Measurements from ENCODE around the gene NFIC. TPM values are rescaled to one million over a fixed set of nuclear protein-coding genes. Genes with fewer than 3 reads are reported as not detected.
"Not testable (repeated sequence)": the region's sequence is repeated elsewhere in the genome, so short reads cannot be mapped to it uniquely, and the experiment has no call there.

NFIC gene
- total RNA-seq, 1 donor from 2014 or later: 38.3 TPM

- Histone ChIP-seq H3K9me3 (ENCODE audit: insufficient read depth, low read depth, low read length) (no peaks in the 10 kb centered on the region), H4K20me1 (ENCODE audit: insufficient read depth, low read length) (peaks cover 41% of the 10 kb centered on the region), H3K27me3 (ENCODE audit: insufficient read depth, low read length) (no peaks in the 10 kb centered on the region), H3K36me3 (ENCODE audit: insufficient read depth, low read length) (peaks cover 9% of the 10 kb centered on the region), H3K27ac (ENCODE audit: low read depth, low read length) (no peak overlapping the region), H3K4me2 (ENCODE audit: low read length) (peak overlapping the region; percentile 58), H3K79me2 (ENCODE audit: insufficient read depth, low read length) (peaks cover 43% of the 10 kb centered on the region), H3K4me3 (ENCODE audit: insufficient read depth, low read depth, low read length) (no peak overlapping the region), H2AFZ (ENCODE audit: low read depth, low read length) (no peak overlapping the region), H3K9ac (ENCODE audit: low read length) (no peak overlapping the region), H3K4me1 (ENCODE audit: insufficient read depth, low read length) (peaks cover 10% of the 10 kb centered on the region)
- peaks cover 10% of the 10 kb centered on the region for H3K4me1 Mint-ChIP-seq (ENCODE audit: low read depth, unreplicated experiment)
- TF ChIP-seq CTCF (IDR thresholded peaks at IDR 0.05; ENCODE audit: insufficient read depth, low read depth, low read length) (no peak), EZH2 (IDR thresholded peaks at IDR 0.05; ENCODE audit: insufficient read depth, low read length) (no peak)
- H3K4me3 Mint-ChIP-seq (ENCODE audit: unreplicated experiment): no peak overlapping the region
- H3K27ac Mint-ChIP-seq (ENCODE audit: unreplicated experiment): no peak overlapping the region
- no peaks in the 10 kb centered on the region for H3K27me3 Mint-ChIP-seq (ENCODE audit: low read depth, unreplicated experiment)
- no peaks in the 10 kb centered on the region for H3K9me3 Mint-ChIP-seq (ENCODE audit: unreplicated experiment)
- DNase-seq (ENCODE audit: low read depth): no peak
- FAIRE-seq: peak; percentile 50
- H3K36me3 Mint-ChIP-seq (ENCODE audit: low read depth, unreplicated experiment): peaks cover 7% of the 10 kb centered on the region
Measured at GRCh38 chr19:3444695-3445234, 78.4 kb downstream of the NFIC start.

- Histone ChIP-seq H3K4me1 (ENCODE audit: insufficient read depth, low read length) (peaks cover 20% of the 10 kb centered on the region), H3K79me2 (ENCODE audit: insufficient read depth, low read length) (peaks cover 34% of the 10 kb centered on the region), H4K20me1 (ENCODE audit: insufficient read depth, low read length) (peaks cover 42% of the 10 kb centered on the region)
- Mint-ChIP-seq H3K4me1 (ENCODE audit: low read depth, unreplicated experiment) (peaks cover 19% of the 10 kb centered on the region), H3K36me3 (ENCODE audit: low read depth, unreplicated experiment) (peaks cover 11% of the 10 kb centered on the region)
- not testable (repeated sequence) for H3K9me3 Mint-ChIP-seq (ENCODE audit: unreplicated experiment); H3K4me2 ChIP-seq (ENCODE audit: low read length); H2AFZ ChIP-seq (ENCODE audit: low read depth, low read length); H3K27ac ChIP-seq (ENCODE audit: low read depth, low read length); H3K4me3 Mint-ChIP-seq (ENCODE audit: unreplicated experiment); H3K36me3 ChIP-seq (ENCODE audit: insufficient read depth, low read length); H3K27me3 ChIP-seq (ENCODE audit: insufficient read depth, low read length); H3K27ac Mint-ChIP-seq (ENCODE audit: unreplicated experiment); H3K4me3 ChIP-seq (ENCODE audit: insufficient read depth, low read depth, low read length); H3K27me3 Mint-ChIP-seq (ENCODE audit: low read depth, unreplicated experiment); FAIRE-seq; H3K9ac ChIP-seq (ENCODE audit: low read length); DNase-seq (ENCODE audit: low read depth); H3K9me3 ChIP-seq (ENCODE audit: insufficient read depth, low read depth, low read length)
Measured at GRCh38 chr19:3446657-3447056, 80.3 kb downstream of the NFIC start.

- no peak overlapping the region for H3K4me3 ChIP-seq (ENCODE audit: insufficient read depth, low read depth, low read length)
- Mint-ChIP-seq H3K27ac (ENCODE audit: unreplicated experiment) (no peak overlapping the region), H3K27me3 (ENCODE audit: low read depth, unreplicated experiment) (no peaks in the 10 kb centered on the region), H3K4me1 (ENCODE audit: low read depth, unreplicated experiment) (peaks cover 18% of the 10 kb centered on the region), H3K36me3 (ENCODE audit: low read depth, unreplicated experiment) (peaks cover 12% of the 10 kb centered on the region), H3K9me3 (ENCODE audit: unreplicated experiment) (no peaks in the 10 kb centered on the region), H3K4me3 (ENCODE audit: unreplicated experiment) (no peak overlapping the region)
- H4K20me1 ChIP-seq (ENCODE audit: insufficient read depth, low read length): peaks cover 37% of the 10 kb centered on the region
- TF ChIP-seq CTCF (IDR thresholded peaks at IDR 0.05; ENCODE audit: insufficient read depth, low read depth, low read length) (no peak), EZH2 (IDR thresholded peaks at IDR 0.05; ENCODE audit: insufficient read depth, low read length) (no peak)
- H3K9me3 ChIP-seq (ENCODE audit: insufficient read depth, low read depth, low read length): no peaks in the 10 kb centered on the region
- peaks cover 19% of the 10 kb centered on the region for H3K4me1 ChIP-seq (ENCODE audit: insufficient read depth, low read length)
- peaks cover 15% of the 10 kb centered on the region for H3K36me3 ChIP-seq (ENCODE audit: insufficient read depth, low read length)
- H3K79me2 ChIP-seq (ENCODE audit: insufficient read depth, low read length): peaks cover 33% of the 10 kb centered on the region
- FAIRE-seq (no peak), DNase-seq (ENCODE audit: low read depth) (no peak)
- H3K9ac ChIP-seq (ENCODE audit: low read length): no peak overlapping the region
- no peaks in the 10 kb centered on the region for H3K27me3 ChIP-seq (ENCODE audit: insufficient read depth, low read length)
- no peak overlapping the region for H2AFZ ChIP-seq (ENCODE audit: low read depth, low read length)
- H3K4me2 ChIP-seq (ENCODE audit: low read length): no peak overlapping the region
- H3K27ac ChIP-seq (ENCODE audit: low read depth, low read length): peak overlapping the region; percentile 2
Measured at GRCh38 chr19:3448616-3449334, 82.4 kb downstream of the NFIC start.

All from astrocyte (in vitro differentiated cells and primary cell).